GM18517 (cell line): Measurements from ENCODE around the gene SLC26A1.

Source experiments
- ATAC-seq: cut with Tn5 transposase; IDR thresholded peaks from one replicate; pipeline ENCODE4 v1.9.1; 2021; ENCODE audit warnings: mild to moderate bottlenecking, moderate library complexity; ENCODE audit not compliant: unreplicated experiment

The SLC26A1 gene

GRCh38 chr4:1014291-1015167 is 21.3 kb upstream of the SLC26A1 start:
- ATAC-seq: no peak

GRCh38 chr4:1013225-1014073 is 20.2 kb upstream of the SLC26A1 start:
- ATAC-seq: no peak

- ATAC-seq: no peak
These were observed 19.0 kb upstream of the SLC26A1 start for GRCh38 chr4:1012034-1012739.

- no peak for ATAC-seq
These were observed 18.4 kb upstream of the SLC26A1 start for GRCh38 chr4:1011666-1012033.

DNA sequence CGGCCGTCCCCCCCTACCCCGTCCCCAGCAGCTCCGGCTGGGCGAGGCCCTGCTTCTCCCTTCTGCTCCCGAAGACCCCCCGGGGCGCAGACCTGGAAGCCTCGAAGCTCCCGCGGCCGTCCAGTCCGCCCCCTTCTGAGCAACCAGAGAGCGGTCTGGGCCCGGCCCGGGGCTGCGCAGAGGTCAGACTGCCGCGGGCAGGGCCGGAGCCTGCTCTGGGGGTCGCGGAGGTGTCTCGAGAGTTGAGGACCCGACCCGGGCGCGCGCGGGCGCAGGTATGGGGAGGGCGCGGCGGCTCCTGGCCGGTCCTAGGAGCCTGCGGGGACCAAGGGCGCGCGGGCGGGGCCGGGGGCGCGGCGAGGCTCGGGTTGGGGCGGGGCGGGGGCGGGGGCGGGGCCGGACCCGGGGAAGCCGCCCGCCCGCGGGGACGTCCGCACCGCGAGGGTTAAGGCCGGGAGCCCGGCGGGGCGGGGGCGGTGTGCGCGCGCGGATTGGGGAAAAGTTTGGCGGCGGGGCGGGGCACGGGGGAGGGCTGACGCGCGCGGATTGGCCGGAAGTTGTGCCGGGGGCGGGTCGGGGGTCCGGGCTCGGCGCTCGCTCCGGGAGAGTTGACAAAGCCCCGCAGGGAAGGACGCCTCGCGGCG is 17.9 kb upstream of the SLC26A1 start, which contains the start of gene FGFRL1:
Gene FGFRL1, plus strand, starts transcription at position 605 of the 644 bp plus-strand sequence. CDS start 860 bp downstream, outside the sequence.
- ATAC-seq: no peak

GRCh38 chr4:1010395-1011021 is 17.3 kb upstream of the SLC26A1 start:
- ATAC-seq: no peak

DNA sequence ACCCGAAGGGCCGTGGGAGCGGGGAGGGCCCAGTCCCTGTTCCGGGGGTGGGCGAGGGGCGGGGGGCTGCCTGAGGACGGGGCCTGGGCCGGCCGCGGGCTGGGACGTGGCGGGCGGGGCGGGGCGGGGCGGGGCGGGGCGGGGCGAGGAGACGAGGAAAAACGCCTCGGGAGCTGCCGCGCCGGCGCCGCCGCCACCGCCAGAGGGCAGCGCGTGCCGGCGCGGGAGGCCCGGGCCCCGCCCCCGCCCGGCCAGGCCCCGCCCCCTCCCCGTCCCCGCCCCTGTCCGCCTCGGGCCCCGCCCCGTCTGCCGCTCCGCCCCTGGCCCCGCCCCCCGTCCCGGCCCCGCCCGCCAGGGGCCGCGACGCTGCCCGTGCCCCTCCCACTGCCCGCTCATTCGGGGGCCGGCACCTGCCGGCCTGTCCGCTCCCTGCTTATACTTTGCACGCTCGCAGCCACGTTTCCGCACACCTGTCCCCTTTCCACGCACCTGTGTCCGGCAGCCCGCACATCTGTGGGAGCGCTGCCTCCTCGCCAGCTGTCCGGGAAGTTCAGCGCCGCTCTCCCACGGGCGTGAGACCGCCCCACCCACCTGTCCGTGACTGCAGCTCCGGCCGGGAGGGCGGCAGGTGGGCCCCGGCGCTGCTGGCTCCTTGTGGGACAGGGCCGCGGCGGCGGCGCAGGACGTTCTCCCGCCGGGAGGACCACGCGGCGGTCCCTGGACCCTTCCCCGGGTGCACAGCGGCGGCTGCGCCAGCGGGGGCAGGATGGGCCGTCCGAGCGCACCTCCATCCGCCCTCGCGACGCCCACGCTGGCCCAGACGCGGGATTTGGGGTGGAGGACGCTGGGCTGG is 16.6 kb upstream of the SLC26A1 start:
- ATAC-seq: no peak

GRCh38 chr4:1008840-1009541 is 15.8 kb upstream of the SLC26A1 start:
- no peak for ATAC-seq

DNA sequence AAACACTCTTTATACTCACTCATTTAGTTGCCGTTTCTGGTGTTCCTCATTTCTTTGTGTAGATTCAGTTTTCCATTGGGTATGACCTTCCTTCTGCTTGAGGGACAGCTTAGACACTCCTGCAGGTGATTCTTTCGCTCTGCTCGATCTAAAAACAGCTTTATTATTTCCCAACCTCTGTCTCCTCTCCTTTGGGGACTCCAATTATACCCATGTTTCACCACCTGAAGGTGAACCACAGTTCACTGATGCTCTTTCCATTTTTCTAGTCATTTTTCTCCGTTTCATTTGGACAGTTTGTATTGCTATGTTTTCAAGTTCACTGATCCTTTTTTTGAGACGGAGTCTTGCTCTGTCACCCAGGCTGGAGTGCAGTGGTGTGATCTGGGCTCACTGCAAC is 13.7 kb upstream of the SLC26A1 start:
- ATAC-seq: no peak

GRCh38 chr4:1004557-1005485 is 11.6 kb upstream of the SLC26A1 start:
- no peak for ATAC-seq

DNA sequence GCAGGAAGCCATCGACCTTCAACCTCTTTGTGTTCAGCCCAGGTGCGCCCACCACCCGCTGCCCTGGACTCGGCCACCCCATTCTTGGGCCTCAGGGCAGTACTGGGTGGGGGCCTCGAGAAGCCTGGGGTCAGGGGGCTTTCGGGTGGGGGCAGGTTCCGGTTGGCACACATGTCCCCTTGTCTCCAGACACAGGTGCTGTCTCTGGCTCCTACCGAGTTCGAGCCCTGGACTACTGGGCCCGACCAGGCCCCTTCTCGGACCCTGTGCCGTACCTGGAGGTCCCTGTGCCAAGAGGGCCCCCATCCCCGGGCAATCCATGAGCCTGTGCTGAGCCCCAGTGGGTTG is 10.8 kb upstream of the SLC26A1 start:
- no peak for ATAC-seq

DNA sequence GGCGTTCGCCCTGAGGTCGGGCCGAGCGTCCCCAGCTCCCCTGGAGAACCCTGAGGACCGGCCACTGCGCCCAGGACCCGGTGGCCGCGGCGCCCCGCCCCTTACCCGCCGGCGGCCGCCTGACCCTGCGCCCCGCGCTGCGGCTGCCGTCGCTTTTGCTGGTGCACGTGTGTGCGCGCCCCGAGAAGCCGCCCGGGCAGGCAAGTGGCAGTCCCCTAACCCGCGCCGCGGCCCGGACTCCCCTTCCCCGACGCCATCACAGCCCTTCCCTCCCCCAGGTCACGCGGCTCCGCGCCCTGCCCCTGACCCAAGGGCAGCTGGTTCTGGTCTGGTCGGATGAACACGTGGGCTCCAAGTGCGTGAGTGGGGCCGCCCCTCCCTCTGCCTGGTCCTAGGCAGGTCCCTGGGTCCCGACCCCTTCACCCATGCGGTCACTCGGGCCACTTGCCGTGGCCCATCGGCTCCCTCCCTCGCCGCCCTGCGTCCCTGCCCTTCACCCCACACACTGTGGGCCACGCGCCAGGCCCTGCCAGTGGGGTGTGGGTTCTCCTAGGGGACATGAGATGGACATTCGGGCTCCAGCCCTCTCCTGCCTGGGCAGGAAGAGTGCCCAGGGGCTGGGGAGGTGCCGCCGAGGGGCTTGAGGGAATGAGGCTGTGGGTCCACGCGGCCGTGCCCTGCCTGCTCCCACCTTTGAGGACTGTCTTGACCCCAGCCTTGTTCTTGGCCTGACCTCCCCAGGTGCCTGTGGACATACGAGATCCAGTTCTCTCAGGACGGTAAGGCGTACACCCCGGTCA is 10.3 kb upstream of the SLC26A1 start:
- ATAC-seq: no peak

DNA sequence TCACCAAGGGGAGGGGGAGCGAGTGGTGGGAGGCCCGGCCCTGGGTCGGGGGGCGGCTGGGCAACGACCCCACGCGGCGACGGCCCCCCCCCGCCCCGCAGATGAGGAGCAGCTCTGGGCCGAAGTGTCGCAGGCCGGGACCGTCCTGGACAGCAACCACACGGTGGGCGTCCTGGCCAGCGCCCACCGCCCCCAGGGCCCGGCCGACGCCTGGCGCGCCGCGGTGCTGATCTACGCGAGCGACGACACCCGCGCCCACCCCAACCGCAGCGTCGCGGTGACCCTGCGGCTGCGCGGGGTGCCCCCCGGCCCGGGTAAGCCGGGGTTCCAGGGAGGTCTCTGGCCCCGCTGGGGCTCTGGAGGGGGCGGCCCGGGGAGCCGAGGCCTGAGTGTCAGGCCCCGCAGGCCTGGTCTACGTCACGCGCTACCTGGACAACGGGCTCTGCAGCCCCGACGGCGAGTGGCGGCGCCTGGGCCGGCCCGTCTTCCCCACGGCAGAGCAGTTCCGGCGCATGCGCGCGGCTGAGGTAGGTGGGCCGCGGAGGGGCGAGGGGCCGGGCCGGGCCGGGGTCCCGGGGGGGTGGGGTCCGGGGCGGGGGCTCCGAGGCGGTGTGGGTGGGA is 9.5 kb upstream of the SLC26A1 start:
- ATAC-seq: no peak

DNA sequence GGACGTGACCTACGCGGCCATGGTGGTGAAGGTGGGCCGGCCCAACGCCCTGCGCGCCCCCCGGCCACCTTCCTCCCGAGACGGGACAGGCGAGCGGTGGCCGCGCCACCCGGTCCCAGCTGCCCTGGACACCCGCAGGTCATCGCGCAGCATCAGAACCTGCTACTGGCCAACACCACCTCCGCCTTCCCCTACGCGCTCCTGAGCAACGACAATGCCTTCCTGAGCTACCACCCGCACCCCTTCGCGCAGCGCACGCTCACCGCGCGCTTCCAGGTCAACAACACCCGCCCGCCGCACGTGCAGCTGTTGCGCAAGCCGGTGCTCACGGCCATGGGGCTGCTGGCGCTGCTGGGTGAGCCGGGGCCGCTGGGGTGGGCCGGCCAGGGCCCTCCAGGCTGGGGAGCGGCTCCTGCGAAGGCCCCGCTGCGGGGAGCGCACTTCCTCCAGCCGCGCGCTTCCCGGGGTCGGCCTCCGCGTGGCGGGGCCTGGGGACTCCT is 9.0 kb upstream of the SLC26A1 start:
- ATAC-seq: no peak

DNA sequence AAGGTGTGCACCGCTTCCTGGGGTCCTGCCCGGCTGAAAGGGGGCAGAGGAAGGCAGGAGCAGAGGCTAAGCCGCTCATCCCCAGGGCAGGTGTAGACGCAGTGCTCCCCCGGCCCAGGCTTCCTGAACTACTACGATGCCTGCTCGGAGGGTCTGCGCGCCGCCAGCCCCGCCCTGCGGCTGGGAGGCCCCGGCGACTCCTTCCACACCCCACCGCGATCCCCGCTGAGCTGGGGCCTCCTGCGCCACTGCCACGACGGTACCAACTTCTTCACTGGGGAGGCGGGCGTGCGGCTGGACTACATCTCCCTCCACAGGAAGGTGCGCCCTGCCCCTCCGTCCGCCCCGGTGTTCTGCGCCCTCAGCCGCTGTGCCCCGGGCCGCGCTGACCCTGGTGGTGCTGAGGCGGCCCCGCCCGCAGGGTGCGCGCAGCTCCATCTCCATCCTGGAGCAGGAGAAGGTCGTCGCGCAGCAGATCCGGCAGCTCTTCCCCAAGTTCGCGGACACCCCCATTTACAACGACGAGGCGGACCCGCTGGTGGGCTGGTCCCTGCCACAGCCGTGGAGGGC is 8.4 kb upstream of the SLC26A1 start:
- no peak for ATAC-seq

DNA sequence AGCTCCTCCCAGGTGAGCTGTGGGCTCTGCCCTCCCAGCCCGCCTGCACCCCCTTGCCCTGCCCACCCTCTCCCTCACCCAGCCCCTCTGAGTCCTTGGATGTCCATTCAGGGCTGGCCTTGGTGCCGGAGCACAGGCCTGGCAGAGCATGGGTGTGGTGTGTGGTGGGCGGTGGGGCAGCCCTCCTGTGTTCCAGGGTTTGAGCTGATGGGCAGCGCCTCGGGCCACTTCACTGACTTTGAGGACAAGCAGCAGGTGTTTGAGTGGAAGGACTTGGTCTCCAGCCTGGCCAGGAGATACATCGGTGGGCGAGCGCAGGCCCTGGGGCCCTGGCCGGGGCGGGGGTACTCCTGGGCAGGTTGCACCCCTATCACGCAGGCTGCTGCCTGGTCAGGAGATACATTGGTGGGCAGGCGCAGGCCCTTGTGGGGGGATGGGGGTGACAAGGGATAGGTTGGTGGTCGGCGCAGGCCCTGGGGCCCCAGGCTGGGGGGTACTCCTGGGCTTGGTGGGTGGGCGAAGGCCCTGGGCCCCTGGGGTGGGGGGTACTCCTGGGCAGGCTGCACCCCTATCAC is 7.6 kb upstream of the SLC26A1 start:
- ATAC-seq: no peak
